ENCODE results near the gene SH3GLB2. TPM values are rescaled to one million over a fixed set of nuclear protein-coding genes. Genes with fewer than 3 reads are reported as not detected.
"Not testable (repeated sequence)": the region's sequence is repeated elsewhere in the genome, so short reads cannot be mapped to it uniquely, and the experiment has no call there.

The SH3GLB2 gene
- polyA plus RNA-seq, 4 donors = 102 to 194 (median 137) TPM

DNA sequence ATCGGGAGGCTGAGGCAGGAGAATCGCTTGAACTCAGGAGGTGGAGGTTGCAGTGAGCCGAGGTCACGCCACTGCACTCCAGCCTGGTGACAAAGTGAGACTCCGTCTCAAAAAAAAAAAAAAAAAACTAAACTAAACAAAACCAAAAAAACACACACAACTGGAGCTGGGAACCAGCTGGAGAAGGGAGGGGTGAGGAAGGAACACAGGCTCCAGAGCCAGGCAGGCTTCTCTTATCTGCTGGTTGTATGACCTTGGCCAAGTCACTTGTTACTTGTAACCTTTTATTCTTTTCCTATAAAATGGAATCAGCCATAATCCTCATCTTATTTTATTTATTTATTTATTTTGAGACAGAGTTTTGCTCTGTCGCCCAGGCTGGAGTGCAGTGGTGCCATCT, 24.0 kb downstream of the SH3GLB2 start:
- not testable (repeated sequence) for DNase-seq (ENCODE audit: low read depth in 4 of 4, low spot score in 2 of 4)

DNA sequence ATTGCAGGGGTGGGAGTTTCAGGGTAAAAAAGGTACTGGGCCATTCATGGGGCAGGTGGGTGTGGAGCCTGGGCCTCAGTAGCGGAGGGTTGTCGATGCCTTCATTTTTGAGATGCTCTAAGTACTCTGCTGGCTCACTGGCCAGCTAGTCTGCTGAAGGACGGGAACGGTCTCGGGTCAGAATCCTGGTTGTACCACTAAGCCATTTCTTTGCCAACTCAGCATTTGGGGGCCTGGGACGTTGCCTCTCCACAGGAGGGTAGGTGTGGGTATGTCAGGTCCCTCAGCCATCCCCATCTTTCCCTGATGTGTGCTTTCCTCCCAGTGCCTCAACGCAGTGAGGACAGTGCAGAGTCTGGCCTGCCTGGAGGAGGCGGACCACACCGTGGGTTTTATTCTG, 25.1 kb downstream of the SH3GLB2 start:
- DNase-seq (ENCODE audit: low read depth in 4 of 4, low spot score in 2 of 4) = no peak

DNA sequence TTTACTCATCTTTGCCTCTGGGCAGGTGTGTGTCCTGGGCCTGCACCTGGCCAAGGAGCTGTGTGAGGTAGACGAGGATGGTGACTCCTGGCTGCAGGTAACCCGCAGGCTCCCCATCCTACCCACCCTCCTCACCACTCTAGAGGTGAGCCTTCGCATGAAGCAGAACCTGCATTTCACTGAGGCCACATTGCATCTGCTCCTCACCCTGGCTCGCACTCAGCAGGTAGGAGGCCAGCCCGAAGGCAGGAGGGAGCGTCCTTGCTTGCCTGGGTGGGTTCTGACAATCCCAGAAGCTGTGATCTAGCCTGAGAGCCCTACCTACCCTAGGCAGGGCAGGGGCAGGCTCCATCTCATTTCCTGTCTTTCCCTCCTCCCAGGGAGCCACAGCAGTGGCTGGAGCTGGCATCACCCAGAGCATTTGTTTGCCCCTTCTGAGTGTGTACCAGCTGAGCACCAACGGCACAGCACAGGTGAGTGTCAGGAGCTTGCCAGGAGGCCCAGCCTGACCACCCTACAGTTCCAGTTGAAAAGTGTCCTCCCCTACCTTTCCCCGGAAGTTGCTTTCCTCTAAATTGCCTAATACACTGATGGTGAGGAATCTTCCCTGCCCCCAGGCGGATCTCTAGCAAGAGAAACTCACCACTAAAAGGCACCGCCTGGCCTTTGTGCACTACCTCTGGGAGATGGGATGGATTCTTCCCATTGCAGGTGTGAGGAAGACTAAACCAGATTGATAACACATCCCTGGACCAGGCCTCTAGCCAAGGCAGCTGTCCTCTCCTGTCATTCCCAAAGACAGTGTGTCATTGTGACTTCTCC, 26.4 kb downstream of the SH3GLB2 start:
- DNase-seq (ENCODE audit: low read depth in 4 of 4, low spot score in 2 of 4) = no peak

DNA sequence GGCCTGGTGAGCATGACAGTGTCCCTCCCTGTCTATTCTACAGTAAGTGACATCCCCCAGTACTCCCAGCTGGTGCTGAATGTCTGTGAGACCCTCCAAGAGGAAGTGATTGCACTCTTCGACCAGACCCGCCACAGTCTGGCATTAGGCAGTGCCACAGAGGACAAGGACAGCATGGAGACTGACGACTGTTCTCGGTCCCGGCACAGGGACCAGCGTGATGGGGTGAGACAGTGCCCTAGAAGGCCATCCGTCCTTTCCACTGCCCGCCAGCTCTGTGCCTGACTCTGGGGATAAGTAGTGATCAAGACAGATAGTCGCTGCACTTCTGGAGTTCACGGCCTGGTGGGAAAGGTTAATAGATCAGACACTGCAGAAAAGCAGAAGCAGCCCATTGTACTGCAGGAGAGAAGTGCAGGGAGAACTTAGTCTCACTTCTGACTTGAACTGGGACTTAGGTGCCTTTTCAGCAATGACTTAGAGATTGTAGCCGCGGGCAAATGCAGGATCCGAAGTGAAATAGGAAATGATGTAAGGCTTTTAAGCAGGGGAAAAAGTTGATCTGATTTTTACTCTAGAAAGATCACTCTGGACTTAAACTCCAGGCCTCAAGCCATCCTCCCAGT, 28.4 kb downstream of the SH3GLB2 start:
- DNase-seq (ENCODE audit: low read depth in 4 of 4, low spot score in 2 of 4) = no peak

DNA sequence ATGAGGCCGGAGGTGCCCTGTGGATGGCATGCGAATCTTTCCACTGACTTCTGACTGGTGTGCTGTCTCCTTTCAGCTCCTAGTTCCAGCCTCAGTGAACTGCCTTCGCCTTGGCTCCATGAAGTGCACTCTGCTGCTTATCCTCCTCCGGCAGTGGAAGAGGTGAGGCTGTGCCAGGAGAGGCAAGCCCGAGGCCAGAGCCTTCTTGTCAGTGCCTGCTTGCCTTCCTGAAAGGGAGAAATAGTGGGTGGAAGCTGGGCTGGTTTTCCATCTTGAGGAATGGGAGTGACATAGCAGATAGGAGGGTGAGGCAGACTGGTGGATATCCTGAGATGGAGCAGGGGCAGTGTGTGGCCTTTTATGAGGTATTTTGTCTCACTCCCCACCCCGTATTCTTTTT, 29.7 kb downstream of the SH3GLB2 start:
- DNase-seq (ENCODE audit: low read depth in 4 of 4, low spot score in 2 of 4) = no peak

DNA sequence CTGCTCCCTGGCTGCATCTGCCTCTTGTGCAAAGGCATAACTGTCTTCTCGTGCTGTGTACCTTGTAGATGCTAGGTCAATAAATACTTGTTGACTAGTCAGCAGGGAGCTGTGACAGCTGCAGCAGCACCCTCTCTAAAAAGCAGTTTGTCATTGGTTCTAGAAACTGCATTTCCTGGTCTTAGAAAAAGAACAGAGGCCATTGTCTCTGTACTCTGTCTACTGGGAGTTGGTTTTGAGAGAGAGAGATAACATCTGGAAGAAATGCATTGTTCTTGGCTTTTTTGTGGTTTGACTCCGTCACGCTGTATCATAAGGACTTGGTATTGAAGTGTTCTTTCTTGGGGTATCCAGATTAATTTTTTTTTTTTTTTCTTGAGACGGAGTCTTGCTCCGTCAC, 32.3 kb downstream of the SH3GLB2 start:
- DNase-seq (ENCODE audit: low read depth in 4 of 4, low spot score in 2 of 4) = no peak

DNA sequence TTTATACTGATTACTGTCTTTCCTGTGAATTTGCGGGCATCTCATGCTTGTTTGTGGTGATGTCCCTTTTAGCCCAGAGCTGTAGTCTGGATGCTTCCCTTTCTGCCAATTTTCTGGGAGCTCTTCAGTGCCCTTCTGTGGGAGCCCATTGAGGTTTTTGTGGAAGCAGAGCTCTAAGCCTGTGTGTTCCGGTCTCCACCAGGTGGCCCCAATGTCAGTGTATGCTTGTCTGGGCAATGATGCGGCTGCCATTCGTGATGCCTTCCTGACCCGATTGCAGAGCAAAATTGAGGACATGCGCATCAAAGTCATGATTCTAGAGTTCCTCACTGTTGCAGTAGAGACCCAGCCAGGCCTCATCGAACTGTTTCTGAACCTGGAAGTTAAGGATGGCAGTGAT, 35.1 kb downstream of the SH3GLB2 start:
- DNase-seq (ENCODE audit: low read depth in 4 of 4, low spot score in 2 of 4) = no peak

DNA sequence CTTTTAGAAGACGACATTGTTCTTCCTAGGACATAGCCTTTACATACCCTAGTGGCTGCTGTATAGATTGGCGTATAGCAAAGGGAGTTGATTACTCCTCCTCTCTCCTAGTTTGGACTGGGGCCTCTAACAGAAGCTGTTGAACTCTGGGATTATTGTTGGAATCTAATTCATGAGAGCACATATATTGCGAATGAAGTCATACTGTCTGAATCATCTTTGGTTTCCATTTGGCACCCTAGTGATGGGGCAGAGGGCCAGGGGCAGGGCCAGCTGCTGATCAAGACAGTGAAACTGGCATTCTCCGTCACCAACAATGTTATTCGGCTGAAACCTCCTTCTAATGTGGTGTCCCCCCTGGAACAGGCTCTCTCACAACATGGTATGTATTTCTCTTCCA, 40.3 kb downstream of the SH3GLB2 start:
- no peak for DNase-seq (ENCODE audit: low read depth in 4 of 4, low spot score in 2 of 4)

DNA sequence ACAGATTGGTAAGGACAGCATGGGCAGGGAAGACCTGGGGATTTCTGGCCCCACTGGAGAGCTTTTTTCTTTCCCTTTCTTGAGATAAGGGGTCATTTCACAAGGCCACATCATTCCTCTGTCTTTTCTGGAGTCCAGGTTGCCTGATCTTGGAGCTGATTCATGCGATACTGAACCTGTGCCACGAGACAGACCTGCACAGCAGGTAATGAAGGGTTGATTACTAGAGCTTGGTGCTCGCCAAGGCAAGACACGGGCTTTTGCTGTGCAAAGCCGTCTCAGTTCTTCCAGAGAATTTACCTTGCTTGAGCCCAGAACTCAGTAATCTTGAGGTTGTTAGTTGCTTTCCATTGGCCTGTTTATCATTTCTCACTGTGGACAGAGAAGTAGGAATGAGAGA, 41.5 kb downstream of the SH3GLB2 start:
- no peak for DNase-seq (ENCODE audit: low read depth in 4 of 4, low spot score in 2 of 4)

DNA sequence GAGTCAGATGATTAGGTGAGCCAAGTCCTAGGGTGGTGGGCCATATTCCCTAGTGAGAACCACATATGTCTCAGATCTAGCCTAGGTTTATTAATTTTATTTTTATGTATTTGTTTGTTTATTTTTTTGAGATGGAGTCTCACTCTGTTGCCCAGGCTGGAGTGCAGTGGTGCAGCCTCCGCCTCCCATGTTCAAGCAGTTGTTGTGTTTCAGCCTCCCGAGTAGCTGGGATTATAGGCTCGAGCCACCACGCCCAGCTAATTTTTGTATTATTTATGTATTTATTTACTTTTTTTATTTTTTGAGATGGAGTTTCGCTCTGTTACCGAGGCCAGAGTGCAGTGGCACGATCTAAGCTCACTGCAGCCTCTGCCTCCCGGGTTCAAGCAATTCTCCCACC, 44.6 kb downstream of the SH3GLB2 start:
- DNase-seq (ENCODE audit: low read depth in 4 of 4, low spot score in 2 of 4) = no peak

DNA sequence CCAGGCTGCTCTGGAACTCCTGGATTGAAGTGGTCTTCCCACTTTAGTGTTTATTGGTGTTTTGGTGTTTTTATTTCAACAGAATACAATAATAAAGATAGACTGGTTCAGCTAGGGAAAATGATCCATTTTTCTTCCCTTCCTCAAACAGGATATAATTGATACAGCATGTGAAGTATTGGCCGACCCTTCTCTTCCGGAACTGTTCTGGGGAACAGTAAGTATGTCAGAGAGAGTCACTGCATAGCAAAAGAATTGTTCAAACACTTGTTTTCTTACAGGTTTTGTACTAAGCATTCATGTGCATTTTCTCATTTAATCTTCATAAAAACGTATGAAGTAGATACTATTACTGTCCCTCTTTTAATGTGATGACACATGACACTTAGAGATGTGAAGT, 49.0 kb downstream of the SH3GLB2 start:
- DNase-seq (ENCODE audit: low read depth in 4 of 4, low spot score in 2 of 4) = no peak

DNA sequence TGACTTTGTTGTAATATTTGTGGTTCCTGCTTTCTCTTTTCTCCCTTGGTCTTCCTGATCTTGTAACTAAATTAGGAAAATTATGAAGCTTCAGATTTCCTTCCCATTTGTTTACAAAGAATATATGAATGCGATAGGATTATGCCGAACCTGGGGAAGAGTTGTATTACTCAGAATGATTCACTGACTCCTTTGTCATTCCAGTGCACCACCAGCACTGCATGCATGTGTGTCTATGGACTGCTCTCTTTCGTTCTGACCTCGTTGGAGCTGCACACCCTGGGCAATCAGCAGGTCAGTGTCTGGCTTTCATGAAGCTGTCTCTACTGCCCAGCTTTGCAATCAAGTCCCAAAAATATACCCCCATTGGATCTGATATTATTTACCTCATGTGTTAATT, 55.2 kb downstream of the SH3GLB2 start:
- DNase-seq (ENCODE audit: low read depth in 4 of 4, low spot score in 2 of 4) = no peak

DNA sequence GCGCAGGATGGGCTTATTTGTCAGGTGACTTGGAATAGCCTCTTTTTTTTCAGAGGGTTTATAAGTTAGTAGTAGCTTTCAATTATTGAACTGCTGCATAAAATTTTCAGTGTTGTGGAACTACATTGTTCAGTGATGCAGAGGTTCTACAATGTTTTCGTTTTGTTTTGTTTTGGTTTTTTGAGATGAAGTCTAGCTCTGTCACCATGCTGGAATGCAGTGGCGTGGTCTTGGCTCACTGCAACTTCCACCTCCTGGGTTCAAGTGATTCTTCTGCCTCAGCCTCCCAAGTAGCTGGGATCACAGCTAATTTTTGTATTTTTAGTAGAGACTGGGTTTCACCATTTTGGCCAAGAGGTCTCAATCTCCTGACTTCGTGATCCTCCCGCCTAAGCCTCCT, 58.6 kb downstream of the SH3GLB2 start:
- no peak for DNase-seq (ENCODE audit: low read depth in 4 of 4, low spot score in 2 of 4)

DNA sequence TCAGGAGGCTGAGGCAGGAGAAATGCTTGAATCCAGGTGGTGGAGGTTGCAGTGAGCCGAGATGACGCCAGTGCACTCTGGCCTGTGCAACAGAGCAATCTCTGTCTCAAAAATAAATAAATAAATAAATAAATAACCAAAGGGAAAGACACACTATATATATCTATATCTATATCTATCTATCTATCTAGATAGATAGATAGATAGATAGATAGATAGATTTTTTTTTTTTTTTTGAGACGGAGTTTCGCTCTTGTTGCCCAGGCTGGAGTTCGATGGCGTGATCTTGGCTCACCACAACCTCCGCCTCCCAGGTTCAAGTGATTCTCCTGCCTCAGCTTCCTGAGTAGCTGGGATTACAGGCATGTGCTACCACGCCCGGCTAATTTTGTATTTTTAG, 66.7 kb downstream of the SH3GLB2 start:
- DNase-seq (ENCODE audit: low read depth in 4 of 4, low spot score in 2 of 4) = not testable (repeated sequence)

Other genes starting within 250 kb of the SH3GLB2 start
- gene TBC1D13, start 241.1 kb downstream of the SH3GLB2 start, polyA plus RNA-seq (ENCODE audit: insufficient read length in 4 of 4) = 10 to 100 TPM; 35.4 to 41.7 (median 37.4) TPM
- gene ENDOG, start 209.8 kb downstream of the SH3GLB2 start, polyA plus RNA-seq (ENCODE audit: insufficient read length in 4 of 4) = 10 to 100 TPM in 2 of 4 donors, 1 to 10 TPM in 2; 6.8 to 16.4 (median 12.6) TPM
- 10 to 100 TPM; 31.8 to 52.4 (median 40.3) TPM for gene SPOUT1, start 198.5 kb downstream of the SH3GLB2 start, polyA plus RNA-seq (ENCODE audit: insufficient read length in 4 of 4)
- 10 to 100 TPM; 17.0 to 31.0 (median 25.5) TPM for gene KYAT1, start 146.4 kb downstream of the SH3GLB2 start, polyA plus RNA-seq (ENCODE audit: insufficient read length in 4 of 4)
- gene LRRC8A, start 146.2 kb downstream of the SH3GLB2 start, polyA plus RNA-seq (ENCODE audit: insufficient read length in 4 of 4) = 10 to 100 TPM; 26.8 to 34.8 (median 30.8) TPM
- 10 to 100 TPM; 55.6 to 69.5 (median 62.4) TPM for gene PHYHD1, start 107.3 kb downstream of the SH3GLB2 start, polyA plus RNA-seq (ENCODE audit: insufficient read length in 4 of 4)
- gene DOLK, start 80.7 kb downstream of the SH3GLB2 start, polyA plus RNA-seq (ENCODE audit: insufficient read length in 4 of 4) = 10 to 100 TPM; 14.4 to 20.0 (median 16.8) TPM
- gene NUP188, start 80.6 kb downstream of the SH3GLB2 start, polyA plus RNA-seq (ENCODE audit: insufficient read length in 4 of 4) = 10 to 100 TPM; 35.2 to 60.5 (median 47.4) TPM
- gene MIGA2, start 8.3 kb upstream of the SH3GLB2 start, polyA plus RNA-seq (ENCODE audit: insufficient read length in 4 of 4) = 10 to 100 TPM; 14.7 to 32.1 (median 24.2) TPM
- 10 to 100 TPM; 19.1 to 25.4 (median 21.9) TPM for gene DOLPP1, start 52.8 kb upstream of the SH3GLB2 start, polyA plus RNA-seq (ENCODE audit: insufficient read length in 4 of 4)
- gene CRAT, start 82.5 kb upstream of the SH3GLB2 start, polyA plus RNA-seq (ENCODE audit: insufficient read length in 4 of 4) = 10 to 100 TPM; 37.4 to 48.2 (median 43.3) TPM
- 100 to 1,000 TPM; 112 to 138 (median 123) TPM for gene PTPA, start 83.1 kb upstream of the SH3GLB2 start, polyA plus RNA-seq (ENCODE audit: insufficient read length in 4 of 4)
- 10 to 100 TPM in 3 of 4 donors, 1 to 10 TPM in 1; 9.7 to 20.7 (median 13.6) TPM for gene IER5L, start 149.9 kb upstream of the SH3GLB2 start, polyA plus RNA-seq (ENCODE audit: insufficient read length in 4 of 4)

All from left renal cortex interstitium (tissue), 4 donors.